Astrocyte of the spinal cord (primary cell): ENCODE measurements around the gene SLC27A1.
"Not testable (repeated sequence)": the region's sequence is repeated elsewhere in the genome, so short reads cannot be mapped to it uniquely, and the experiment has no call there.

ENCODE experiments used
- DNase-seq: peaks from one replicate; pipeline ENCODE4 v3.0.0; 2011; ENCODE audit warnings: low read depth, low spot score
- H3K4me3 ChIP-seq: 2 replicates; pipeline ENCODE4 v1.5.1; 2011; ENCODE audit warnings: low read depth, mild to moderate bottlenecking, low read length, moderate library complexity
- CTCF ChIP-seq: IDR thresholded peaks from 2 replicates; pipeline ENCODE4 v1.5.1; 2012; ENCODE audit warnings: low read depth, mild to moderate bottlenecking, low read length, inconsistent platforms
- in situ Hi-C: cut with HindIII; loops from 2 replicates; pipeline ENCODE4 v1.10.0; 2017; ENCODE audit warnings: low sequenced_read_pairs

SLC27A1 gene

GRCh38 chr19:17469092-17469480 is 1.2 kb upstream of the SLC27A1 start:
- DNase-seq: no peak
- no peak for TF ChIP-seq CTCF
- in situ Hi-C loops: no loop called here
- peak overlapping the region; percentile 66 for H3K4me3 ChIP-seq

GRCh38 chr19:17469481-17470067 is 750 bp upstream of the SLC27A1 start:
- in situ Hi-C loops: no loop called here
- no peak for TF ChIP-seq CTCF
- H3K4me3 ChIP-seq: peak overlapping the region; percentile 66
- peak; percentile 96 for DNase-seq

- TF ChIP-seq CTCF: no peak
- in situ Hi-C loops: no loop called here
- DNase-seq: no peak
- peak overlapping the region; percentile 66 for H3K4me3 ChIP-seq
Observed at GRCh38 chr19:17471410-17472125, 1.2 kb downstream of the SLC27A1 start.

GRCh38 chr19:17473041-17473440 is 2.7 kb downstream of the SLC27A1 start:
- TF ChIP-seq CTCF: no peak
- no peak overlapping the region for H3K4me3 ChIP-seq
- in situ Hi-C loops: no loop called here
- peak; percentile 75 for DNase-seq

- in situ Hi-C loops, DNase-seq, H3K4me3 ChIP-seq: not testable (repeated sequence)
Observed at GRCh38 chr19:17475011-17475540, 4.8 kb downstream of the SLC27A1 start.

- H3K4me3 ChIP-seq: no peak overlapping the region
- peak; percentile 64 for DNase-seq
- in situ Hi-C loops: no loop called here
- TF ChIP-seq CTCF: no peak
Observed at GRCh38 chr19:17475541-17476115, 5.3 kb downstream of the SLC27A1 start.

GRCh38 chr19:17479325-17479791 is 9.0 kb downstream of the SLC27A1 start:
- in situ Hi-C loops: no loop called here
- no peak overlapping the region for H3K4me3 ChIP-seq
- peak; percentile 89 for DNase-seq
- TF ChIP-seq CTCF: no peak
